ENCODE results near the gene GNG2. TPM values are rescaled to one million over a fixed set of nuclear protein-coding genes. Genes with fewer than 3 reads are reported as not detected.

The GNG2 gene
- total and polyA plus RNA-seq, 10 of the 15 experiments (the other 5 are each of a cell fraction or from before 2014, with no cell fraction given) = 31.6 to 114 (median 66.4) TPM

DNA sequence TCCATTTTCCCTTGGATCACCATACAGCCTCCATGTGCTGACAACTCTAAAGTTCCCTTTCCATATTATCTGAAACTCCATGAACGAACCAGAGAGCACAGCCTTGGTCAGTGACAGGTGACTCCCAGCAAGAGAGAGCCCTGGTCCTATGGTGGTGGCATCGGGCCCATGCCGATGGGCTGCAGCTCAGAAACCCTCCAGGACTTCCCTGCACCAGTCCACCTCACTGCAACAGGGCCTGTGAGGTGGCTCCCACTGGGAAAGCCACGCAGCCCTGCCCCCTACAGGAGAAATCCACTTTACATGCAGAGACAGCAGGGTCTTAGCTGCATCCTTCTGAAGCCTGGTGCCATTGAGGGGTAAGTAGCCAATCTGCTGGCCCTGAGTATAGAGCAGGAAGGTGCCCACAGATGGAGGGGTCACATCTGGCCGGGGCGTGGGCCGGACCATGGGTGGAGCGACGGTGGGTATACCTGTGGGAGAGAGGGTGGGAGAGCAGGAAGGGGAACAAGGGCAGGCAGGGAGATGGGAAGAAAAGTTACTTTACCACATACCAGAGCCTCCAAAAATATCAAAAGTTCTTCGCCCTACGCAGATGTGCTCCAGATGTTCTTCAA is 153.7 kb downstream of the GNG2 start:
- DNase-seq (ENCODE audit: low read depth, low spot score) (no peak), ATAC-seq (peak; percentile 53), FAIRE-seq (no peak)
- SMC1A ChIA-PET (ENCODE audit: uncharacterized antibody, unreplicated experiment) = interaction anchor here (0.8 kb wide), 1 partner anchor 16 kb away, joined by 3 read pairs; no protein-coding TSS in a partner anchor
- no peaks in the 10 kb centered on the region for H3K79me2 ChIP-seq (ENCODE audit: control insufficient read depth, insufficient read depth, low read length)
- H3K27me3 ChIP-seq (replicated peaks in 1 of 2; ENCODE audit: control insufficient read depth in 2 of 2, insufficient read depth in 2 of 2, low read length in 1 of 2) = no peaks in the 10 kb centered on the region
- in situ Hi-C loops (cut with MboI) = no loop called here
- no peak for TF ChIP-seq BMI1 (IDR thresholded peaks at IDR 0.05; ENCODE audit: borderline replicate concordance)
- TF ChIP-seq, protein P1, sequence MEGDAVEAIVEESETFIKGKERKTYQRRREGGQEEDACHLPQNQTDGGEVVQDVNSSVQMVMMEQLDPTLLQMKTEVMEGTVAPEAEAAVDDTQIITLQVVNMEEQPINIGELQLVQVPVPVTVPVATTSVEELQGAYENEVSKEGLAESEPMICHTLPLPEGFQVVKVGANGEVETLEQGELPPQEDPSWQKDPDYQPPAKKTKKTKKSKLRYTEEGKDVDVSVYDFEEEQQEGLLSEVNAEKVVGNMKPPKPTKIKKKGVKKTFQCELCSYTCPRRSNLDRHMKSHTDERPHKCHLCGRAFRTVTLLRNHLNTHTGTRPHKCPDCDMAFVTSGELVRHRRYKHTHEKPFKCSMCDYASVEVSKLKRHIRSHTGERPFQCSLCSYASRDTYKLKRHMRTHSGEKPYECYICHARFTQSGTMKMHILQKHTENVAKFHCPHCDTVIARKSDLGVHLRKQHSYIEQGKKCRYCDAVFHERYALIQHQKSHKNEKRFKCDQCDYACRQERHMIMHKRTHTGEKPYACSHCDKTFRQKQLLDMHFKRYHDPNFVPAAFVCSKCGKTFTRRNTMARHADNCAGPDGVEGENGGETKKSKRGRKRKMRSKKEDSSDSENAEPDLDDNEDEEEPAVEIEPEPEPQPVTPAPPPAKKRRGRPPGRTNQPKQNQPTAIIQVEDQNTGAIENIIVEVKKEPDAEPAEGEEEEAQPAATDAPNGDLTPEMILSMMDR (IDR thresholded peaks at IDR 0.05 in 2 of 3, conservative IDR thresholded peaks at IDR 0.05 in 1 of 3; ENCODE audit: control insufficient read depth in 2 of 3, extremely low read depth in 1 of 3, insufficient read depth in 1 of 3, low read depth in 3 of 3, low read length in 3 of 3) = peak; percentile 8 to 33 (median 31); a peak in 3 of 6 replicates
- no peak for TF ChIP-seq ASH2L (IDR thresholded peaks at IDR 0.05; ENCODE audit: borderline replicate concordance, low read depth)
- no peak for TF ChIP-seq ZZZ3 (IDR thresholded peaks at IDR 0.05; ENCODE audit: control insufficient read depth, insufficient read length, low read depth)
- TF ChIP-seq EGR1 (IDR thresholded peaks at IDR 0.05; ENCODE audit: borderline replicate concordance in 1 of 2, low read depth in 2 of 2, low read length in 2 of 2) = no peak
- TF ChIP-seq POLR2A (IDR thresholded peaks at IDR 0.05; ENCODE audit: low read depth, low read length) = 0 out of 2 replicates have a peak, but pooled peaks have one; percentile 35
- no peak overlapping the region for H3K4me2 ChIP-seq (ENCODE audit: control insufficient read depth, insufficient read depth)
- H3K27ac ChIP-seq (ENCODE audit: control insufficient read depth, insufficient read depth) = no peak overlapping the region
- POLR2A ChIA-PET = no interaction called here
- CTCF ChIA-PET = interaction anchor here (0.6 kb wide), 3 partner anchors 19 to 118 kb away, joined by 3 read pairs; no protein-coding TSS in a partner anchor
- no peak overlapping the region for H3K4me3 ChIP-seq
- peaks cover 9 to 14% of the 10 kb centered on the region in 2 experiments; a peak in 3 of 4 replicates for H3K36me3 ChIP-seq (ENCODE audit: control insufficient read depth in 2 of 2, insufficient read depth in 2 of 2, low read length in 1 of 2)
- H3K9me3 ChIP-seq (replicated peaks; ENCODE audit: control insufficient read depth, insufficient read depth, low read length) = no peaks in the 10 kb centered on the region
- no peak overlapping the region for H2AFZ ChIP-seq (ENCODE audit: control insufficient read depth, low read depth, low read length)
- no TSS peak for BruUV-seq (replicated peaks)
- 84% methylated on average over 11 of the region's 11 CpGs for WGBS (ENCODE audit: insufficient coverage, insufficient replicate concordance, low lambda C conversion rate, missing lambda C conversion rate)
- H3K9ac ChIP-seq (ENCODE audit: control insufficient read depth, insufficient read depth, low read length) = no peak overlapping the region
- no peaks in the 10 kb centered on the region for H4K20me1 ChIP-seq (ENCODE audit: control insufficient read depth, insufficient read depth)
- intact Hi-C loops (cut with micrococcal nuclease; ENCODE audit: unreplicated experiment) = no loop called here
- H3K4me1 ChIP-seq (ENCODE audit: control insufficient read depth, insufficient read depth, low read length) = no peaks in the 10 kb centered on the region
- RAD21 ChIA-PET (ENCODE audit: unreplicated experiment) = no interaction called here
